GM19239 (cell line): ENCODE results near the gene OLIG1.
A peak's percentile ranks its signal among the peaks of the same experiment; 100 is the strongest.

Experiments used
- DNase-seq: peaks from one replicate; pipeline ENCODE4 v3.0.0; 2011; ENCODE audit warnings: low spot score; ENCODE audit not compliant: insufficient read length
- FAIRE-seq: peaks from 2 replicates; lab custom pipeline; 2011; peaks lifted over from hg19 to GRCh38; lab: Jason Lieb, UNC

The OLIG1 gene

DNA sequence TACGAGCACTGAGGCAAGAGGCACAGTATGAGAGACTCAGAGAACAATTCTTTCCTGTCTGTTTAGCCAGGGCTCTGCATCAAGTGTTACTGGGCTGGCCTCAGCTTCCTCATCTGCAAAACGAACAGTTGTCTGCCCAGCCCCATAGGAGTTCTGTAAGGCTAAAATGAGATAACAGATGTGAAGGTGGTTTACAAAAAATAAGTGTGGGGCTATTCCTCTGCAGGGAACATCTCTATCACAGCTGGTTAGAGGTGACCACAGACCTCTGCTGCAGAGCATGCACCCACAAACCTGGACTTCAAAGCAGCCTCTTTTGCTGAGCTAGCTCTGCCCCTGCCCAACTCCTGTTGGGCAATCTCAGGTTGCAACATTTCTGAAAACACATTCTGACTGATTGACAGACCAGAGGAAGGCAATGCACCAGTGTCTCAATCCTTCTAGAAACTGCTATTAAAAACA lies 10.5 kb upstream of the OLIG1 start:
- no peak for DNase-seq
- FAIRE-seq: no peak

DNA sequence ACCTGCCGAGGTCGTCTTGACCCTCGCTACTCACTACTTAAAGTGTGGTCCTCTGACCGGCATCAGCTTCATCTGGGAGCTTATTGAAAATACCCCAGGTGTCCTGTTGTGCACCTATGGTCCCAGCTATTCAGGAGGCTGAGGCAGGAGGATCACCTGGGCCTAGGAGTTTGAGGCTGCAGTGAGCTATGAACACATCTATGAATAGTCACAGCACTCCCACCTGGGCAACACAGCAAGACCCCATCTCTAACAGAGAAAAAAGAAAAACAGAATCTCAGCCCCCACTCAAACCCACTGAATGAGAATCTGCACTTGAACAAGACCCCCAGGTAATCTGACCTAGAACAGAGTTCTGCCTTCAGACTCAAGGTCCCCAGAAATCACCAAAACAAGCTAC lies 8.7 kb upstream of the OLIG1 start:
- no peak for FAIRE-seq
- no peak for DNase-seq

DNA sequence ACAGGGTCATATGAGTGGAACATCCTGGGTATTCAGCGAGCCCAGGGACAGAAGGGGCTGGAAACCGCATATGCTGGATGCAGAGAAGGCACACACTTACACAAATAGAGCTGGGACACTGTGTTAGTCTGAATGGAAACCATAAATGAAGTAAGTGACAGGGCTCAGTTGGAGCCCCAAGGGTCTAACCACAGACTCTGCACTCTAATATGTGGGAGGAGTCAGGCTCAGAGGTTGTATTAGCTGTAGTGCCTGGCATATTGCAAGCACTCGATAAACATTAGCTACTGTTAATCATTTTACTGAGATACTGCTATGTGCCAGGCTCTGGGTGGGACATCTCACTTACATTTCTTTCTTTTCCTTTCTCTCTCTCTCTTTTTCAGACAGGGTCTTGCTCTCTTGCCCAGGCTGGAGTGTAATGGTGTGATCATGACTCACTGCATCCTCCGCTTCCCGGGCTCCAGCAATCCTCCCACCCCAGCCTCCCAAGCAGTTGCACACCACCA lies 6.5 kb upstream of the OLIG1 start:
- DNase-seq: no peak
- FAIRE-seq: no peak

DNA sequence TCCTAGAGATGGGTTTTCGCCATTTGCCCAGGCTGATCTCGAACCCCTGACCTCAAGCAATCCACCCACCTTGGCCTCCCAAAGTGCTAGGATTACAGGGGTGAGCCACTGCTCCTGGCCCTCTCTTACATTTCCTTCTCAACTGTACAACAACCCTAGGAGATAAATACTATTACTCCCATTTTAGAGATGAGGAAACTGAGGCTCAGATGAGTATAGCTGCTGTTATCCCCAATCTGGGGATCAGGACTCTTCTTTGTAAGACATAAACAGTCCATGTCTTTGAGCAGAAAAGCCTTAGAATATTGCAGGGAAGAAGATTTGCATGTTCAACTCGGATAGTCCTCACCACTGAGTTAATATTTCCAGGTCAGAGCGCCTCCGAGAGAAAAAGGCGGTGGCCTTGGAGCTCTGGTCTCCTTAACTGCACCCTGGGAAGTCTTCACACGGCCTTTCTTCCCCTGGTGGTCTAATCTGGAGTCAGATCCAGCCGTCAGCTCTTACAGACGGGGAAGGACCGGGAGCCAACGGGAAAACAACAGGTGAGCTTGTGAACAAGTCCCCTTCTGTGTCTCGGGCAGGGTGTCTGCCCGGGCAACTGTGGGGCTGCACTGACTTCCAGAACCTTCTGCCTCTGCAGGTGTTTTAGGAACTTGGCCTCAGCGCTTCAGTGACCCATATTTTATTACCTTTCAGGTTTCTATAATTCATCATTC lies 5.9 kb upstream of the OLIG1 start:
- DNase-seq: no peak
- FAIRE-seq: no peak

DNA sequence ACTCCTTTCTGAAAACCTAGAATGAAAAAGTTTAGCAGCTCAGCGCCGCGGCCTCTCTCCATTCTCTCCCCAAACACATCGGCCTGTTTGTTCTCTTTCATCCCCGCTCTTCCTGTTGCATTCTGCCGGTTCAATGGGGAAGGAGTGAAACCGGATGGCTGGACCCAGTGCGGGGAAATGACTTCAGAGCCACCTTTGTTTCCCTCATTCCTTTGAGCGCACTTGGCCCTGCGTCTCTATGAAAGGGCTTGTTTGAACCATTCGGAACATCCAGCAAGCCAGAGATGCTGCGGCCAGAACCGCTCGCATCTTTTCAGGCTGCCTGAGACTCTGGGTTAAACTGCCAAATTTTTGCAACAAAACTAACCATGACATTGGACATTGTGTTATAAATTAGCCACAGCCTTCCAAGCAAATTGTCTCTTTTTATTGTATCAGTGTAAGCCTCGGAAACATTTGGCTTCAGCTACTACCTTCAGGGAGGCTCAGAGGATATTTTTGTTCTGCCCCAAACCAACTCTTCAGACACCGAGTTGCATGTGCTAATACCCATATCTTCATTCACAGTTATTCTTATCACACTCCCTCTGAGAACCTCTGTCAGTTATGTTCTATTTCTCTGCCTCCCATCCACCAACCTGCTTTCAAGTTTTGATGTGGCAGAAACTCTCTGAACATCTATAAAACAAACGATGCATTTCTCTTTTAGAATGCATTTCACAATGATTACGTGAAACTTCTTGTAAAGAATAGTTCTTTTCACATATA lies 5.1 kb upstream of the OLIG1 start:
- FAIRE-seq: no peak
- no peak for DNase-seq

DNA sequence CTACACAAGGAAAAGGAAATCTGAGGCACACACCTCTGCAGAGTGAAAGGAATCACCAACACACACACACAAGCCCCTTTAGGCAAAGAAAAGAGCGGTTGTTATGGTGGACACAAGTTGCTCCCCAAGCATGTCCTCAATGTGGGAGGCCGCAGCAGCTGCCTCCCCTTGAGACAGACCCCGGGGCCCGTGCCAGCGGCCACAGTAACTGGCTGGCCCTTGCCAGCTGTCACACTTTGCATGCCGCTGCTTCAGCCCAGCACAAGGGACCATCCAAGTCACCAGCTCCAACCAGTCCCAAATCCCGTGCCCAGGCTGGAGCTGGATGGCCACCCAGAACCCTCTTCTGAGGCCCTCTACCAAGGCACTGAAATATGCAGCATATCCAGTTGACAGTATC lies 2.9 kb upstream of the OLIG1 start:
- no peak for DNase-seq
- no peak for FAIRE-seq

DNA sequence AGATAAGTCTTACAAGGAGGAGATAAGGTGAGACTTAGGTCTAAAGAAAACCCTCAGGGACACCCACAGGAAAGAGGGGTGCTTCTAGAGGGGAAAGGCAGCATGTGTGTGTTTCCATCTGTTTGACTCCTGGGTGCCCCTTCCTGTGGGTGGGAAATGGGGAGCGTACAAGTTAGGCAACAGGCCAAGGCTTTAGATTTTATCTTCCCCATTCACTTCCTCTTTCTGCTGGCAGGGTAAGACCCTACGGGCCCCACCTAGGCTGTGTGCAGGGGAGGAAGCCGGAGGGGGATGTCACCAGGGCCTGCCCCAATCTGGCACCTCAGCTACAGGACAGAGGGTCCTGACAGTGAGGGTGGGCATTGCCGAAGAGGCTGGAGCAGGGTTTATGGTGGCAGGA lies 2.5 kb upstream of the OLIG1 start:
- DNase-seq (no peak), FAIRE-seq (no peak)

DNA sequence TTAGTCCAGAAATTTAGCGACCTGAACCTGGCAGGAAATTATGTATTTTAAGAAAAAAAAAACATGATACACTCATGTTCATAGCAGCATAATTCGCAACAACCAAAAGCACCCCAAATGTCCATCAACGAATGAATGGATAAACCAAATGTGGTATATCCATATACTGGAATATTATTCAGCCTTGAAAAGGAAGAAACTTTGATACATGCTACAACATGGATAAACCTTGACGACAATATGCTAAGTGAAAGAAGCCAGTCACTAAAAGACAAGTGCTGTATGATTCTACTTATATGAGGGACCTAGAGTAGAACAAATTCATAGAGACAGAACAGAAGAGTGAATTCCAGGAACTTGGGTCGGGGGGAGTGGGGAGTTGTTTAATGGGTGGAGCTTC lies 698 bp upstream of the OLIG1 start:
- DNase-seq: no peak
- FAIRE-seq: no peak

DNA sequence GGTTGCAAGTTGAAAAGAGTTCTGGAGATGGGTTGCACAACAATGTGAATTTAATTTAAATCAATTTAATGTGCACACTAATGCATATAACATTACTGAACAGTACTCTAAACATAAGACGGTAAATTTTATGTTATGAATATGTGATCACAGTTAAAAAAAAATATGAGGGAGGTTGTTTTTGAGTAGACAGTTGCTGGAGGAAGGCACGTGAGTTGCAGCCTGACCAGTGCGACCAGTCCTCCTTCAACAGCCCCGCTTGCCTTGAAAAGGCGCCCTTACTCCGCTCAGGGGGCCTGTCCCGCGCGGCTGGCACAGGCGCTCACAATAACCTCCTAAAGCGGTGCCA lies 322 bp upstream of the OLIG1 start:
- no peak for DNase-seq
- FAIRE-seq: no peak

DNA sequence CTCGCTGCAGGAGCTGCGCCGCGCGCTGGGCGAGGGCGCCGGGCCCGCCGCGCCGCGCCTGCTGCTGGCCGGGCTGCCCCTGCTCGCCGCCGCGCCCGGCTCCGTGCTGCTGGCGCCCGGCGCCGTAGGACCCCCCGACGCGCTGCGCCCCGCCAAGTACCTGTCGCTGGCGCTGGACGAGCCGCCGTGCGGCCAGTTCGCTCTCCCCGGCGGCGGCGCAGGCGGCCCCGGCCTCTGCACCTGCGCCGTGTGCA lies 730 bp downstream of the OLIG1 start:
- DNase-seq (no peak), FAIRE-seq (no peak)

DNA sequence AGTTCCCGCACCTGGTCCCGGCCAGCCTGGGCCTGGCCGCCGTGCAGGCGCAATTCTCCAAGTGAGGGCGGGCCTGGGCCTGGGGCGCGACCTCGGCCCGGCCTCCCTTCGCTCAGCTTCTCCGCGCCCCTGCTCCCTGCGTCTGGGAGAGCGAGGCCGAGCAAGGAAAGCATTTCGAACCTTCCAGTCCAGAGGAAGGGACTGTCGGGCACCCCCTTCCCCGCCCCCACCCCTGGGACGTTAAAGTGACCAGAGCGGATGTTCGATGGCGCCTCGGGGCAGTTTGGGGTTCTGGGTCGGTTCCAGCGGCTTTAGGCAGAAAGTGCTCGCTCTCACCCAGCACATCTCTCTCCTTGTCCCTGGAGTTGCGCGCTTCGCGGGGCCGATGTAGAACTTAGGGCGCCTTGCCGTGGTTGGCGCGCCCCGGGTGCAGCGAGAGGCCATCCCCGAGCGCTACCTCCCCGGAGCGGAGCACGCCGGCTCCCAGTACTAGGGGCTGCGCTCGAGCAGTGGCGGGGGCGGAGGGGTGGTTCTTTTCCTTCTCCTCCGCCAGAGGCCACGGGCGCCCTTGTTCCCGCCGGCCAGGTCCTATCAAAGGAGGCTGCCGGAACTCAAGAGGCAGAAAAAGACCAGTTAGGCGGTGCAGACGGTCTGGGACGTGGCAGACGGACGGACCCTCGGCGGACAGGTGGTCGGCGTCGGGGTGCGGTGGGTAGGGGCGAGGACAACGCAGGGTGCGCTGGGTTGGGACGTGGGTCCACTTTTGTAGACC lies 1.2 kb downstream of the OLIG1 start:
- DNase-seq: peak; percentile 34
- peak; percentile 42 for FAIRE-seq

DNA sequence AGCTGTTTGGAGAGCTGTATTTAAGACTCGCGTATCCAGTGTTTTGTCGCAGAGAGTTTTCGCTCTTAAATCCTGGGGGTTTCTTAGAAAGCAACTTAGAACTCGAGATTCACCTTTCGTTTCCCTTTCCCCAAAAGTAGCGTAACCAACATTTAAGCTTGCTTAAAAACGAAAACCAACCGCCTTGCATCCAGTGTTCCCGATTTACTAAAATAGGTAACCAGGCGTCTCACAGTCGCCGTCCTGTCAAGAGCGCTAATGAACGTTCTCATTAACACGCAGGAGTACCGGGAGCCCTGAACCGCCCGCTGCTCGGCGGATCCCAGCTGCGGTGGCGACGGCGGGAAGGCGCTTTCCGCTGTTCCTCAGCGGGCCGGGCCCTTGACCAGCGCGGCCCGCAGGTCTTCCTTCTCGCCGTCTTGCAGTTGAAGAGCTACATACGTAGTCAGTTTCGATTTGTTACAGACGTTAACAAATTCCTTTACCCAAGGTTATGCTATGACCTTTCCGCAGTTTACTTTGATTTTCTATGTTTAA lies 1.9 kb downstream of the OLIG1 start:
- DNase-seq (peak; percentile 36), FAIRE-seq (peak; percentile 80)

DNA sequence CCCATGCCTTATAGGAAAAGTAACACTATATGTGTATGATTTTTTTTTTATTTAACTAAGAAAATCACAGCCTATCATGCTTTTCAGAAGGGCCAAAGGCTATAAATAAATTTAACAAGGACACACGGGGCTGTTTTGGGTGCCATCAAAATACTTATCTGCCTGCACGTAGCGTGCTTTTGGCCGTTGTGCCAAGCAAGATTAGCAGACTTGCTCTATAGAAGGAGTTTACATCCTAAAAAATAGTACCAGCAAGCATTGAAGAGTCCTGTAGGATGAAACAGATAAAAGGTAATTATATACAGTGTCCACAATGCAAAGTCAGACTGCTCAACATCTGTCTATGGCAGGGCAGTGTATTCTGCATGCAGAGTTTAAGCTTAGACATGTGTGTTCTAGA lies 3.7 kb downstream of the OLIG1 start:
- no peak for FAIRE-seq

DNA sequence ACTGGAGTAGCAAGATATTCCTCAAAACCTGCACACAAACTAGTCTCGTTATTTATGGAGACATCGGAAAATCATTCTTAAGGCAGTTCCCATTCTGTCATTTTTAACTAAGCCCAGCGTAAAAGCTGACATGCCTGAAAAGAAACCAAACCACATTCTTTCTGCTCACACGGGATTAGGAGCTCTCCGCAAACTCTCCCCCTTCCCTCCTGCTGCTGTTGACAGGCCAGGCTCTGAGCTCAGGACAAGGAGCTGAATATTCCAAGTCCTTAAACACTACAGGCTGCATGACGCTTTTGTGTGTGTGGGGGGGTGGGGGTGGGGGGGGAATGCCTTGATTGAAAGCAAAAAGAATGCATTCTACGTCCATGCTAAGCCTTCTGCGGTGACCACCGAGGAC lies 5.2 kb downstream of the OLIG1 start:
- FAIRE-seq: no peak

More for the DNA sequence above, 3.7 kb downstream of the OLIG1 start:
- no peak for DNase-seq

DNA sequence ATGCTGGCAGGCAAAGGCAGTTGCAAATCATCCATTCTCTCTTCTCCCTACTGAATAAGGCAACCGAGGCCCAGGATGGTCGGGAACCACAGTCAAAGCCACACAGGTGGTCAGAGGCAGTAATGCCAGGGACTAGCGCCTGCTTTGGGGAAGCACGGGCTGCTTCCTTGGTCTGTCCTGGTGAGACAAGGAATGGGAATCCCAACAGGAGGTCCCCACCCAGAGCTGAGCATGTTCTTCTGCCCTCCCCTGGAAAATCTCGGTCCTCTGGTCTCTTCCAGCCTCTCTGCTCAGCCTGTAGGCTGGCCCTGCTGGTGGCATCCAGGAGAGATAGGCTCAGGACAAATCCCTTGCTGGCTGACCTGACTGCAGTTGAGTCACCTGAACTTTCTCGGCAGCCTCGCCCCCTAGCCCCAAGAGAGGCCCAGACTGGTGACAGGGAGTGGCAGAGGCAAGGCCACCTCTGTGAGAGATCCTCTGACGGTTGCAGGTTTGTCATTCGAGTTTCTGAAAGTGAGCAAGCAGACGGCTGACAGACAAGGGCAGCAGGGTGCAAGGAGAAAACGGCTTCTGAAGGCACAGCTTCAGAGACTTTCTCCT lies 5.8 kb downstream of the OLIG1 start:
- DNase-seq: no peak
- FAIRE-seq: no peak

More for the DNA sequence above, 5.2 kb downstream of the OLIG1 start:
- DNase-seq: no peak

DNA sequence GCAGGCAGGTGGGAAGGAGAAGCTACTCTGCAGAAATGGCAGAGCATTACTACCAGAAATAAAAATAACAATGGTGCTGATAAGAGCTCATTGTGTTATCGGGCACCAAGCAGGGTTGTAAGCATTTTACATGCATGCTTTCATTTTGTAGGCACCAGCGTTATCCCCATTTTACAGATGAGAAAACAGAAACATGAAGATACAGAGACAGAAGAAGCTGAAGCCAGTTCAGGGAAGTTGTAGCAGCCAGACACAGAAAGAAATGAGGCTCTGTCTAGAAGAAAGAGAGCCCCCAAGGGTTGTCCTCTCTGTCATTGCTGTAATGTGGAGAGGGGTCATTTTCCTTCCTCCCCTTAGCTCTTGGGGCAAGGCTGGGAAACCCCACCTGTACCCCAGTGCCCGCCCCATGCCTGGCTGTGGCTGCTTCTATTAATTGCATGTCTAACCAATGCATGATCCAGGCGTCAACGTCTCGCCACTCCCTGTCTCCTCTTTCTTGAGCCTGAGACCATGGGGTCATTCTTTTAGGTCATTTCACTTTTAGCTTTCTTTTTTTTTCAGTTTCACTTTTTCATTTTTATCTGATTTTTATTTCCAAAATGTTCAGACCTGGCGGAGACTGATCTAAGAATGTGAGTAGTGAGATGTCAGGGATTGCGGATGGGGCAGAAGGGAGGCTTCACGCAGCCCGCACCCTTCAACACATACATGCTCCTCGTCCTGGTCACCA lies 6.8 kb downstream of the OLIG1 start:
- DNase-seq (no peak), FAIRE-seq (no peak)

DNA sequence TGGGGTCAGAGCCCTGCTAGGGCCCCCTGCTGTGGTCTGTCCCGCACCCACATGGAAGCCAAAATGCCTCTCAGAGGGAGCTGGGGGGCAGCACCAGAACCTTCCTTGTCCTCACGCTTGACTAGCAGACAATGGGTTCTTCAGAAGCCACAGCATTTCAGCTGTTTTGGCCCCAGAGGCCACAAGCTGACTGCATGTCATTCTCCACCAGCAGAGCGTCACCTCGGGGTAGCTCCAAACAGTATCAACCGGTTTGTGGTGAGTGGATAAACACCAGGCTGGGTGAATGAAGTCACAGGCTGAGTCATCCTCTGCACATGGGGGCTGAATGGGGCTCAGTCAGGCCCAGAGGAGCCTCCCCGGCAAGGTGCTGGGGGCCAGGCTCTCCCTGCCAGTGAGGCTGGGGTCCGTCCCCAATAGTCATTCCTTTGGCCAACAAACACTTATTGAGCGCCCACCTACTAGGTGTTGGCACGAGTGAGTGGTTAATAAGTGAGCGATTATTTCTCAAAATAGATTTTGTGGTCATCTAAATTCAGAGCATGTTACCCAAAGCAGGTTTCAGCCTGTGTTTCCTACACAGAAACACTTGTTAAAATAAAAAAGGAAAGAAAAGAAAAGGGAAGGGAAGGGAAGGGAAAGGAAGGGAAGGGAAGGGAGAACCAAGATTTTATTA lies 9.1 kb downstream of the OLIG1 start:
- FAIRE-seq (peak; percentile 100), DNase-seq (peak; percentile 83)

DNA sequence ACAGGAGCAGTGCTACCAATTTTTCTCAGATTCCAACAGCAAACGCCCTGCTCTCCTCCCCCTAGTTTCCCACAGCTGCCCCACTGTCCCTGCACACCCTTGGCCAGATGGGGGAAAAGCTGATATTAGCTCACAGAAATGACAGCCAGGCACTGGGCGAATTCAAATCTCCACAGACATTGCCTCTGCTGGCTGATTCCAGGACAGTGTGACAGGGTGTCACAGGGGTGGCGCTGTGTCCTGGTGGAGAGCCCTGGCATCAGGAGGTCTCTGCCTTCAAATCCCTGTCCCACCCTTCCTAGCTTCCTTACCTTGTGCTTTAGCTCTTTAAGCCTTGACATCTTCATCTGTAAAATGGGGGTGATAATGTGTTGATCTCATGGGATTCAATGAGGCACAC lies 10.4 kb downstream of the OLIG1 start:
- DNase-seq: no peak
- FAIRE-seq: peak; percentile 8

DNA sequence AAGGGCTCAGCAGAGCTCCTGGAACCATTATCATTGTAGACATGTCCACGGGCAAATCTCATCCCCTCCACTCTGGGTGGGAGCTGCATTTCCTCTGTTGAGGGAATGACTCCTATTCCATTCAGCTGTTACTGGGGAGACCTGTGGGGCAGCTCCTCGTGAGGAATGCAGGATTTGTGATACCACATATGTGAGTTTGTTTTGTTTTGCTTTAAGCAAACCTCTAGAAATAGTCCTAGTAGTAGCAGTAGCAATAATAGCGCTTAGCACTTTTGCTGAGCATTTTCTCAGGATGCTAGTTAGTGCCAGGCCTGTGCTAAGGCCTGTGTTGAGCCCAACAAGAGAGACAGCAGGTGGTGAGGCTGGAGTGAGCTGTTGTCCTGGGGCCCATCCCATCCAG lies 10.8 kb downstream of the OLIG1 start:
- FAIRE-seq (no peak), DNase-seq (no peak)
